ENCODE data around the gene ZNF362.

Gene ZNF362

GRCh38 chr1:33327587-33328325 lies 71.5 kb downstream of the ZNF362 start:
- DNase-seq (ENCODE audit: low spot score) = no peak

GRCh38 chr1:33328817-33329216 lies 72.5 kb downstream of the ZNF362 start:
- DNase-seq (ENCODE audit: low spot score) = no peak

- no peak for DNase-seq (ENCODE audit: low spot score)
Measured at GRCh38 chr1:33329600-33330305, 73.5 kb downstream of the ZNF362 start.

GRCh38 chr1:33330361-33330890 lies 74.1 kb downstream of the ZNF362 start:
- DNase-seq (ENCODE audit: low spot score) = no peak

- DNase-seq (ENCODE audit: low spot score) = no peak
Measured at GRCh38 chr1:33330906-33331305, 74.6 kb downstream of the ZNF362 start.

GRCh38 chr1:33331444-33332356 lies 75.4 kb downstream of the ZNF362 start:
- no peak for DNase-seq (ENCODE audit: low spot score)

GRCh38 chr1:33332357-33332789 lies 76.1 kb downstream of the ZNF362 start:
- DNase-seq (ENCODE audit: low spot score) = no peak

GRCh38 chr1:33332881-33333280 lies 76.6 kb downstream of the ZNF362 start:
- no peak for DNase-seq (ENCODE audit: low spot score)

- DNase-seq (ENCODE audit: low spot score) = no peak
Measured at GRCh38 chr1:33334081-33334552, 77.8 kb downstream of the ZNF362 start.

GRCh38 chr1:33335020-33335419 lies 78.7 kb downstream of the ZNF362 start:
- no peak for DNase-seq (ENCODE audit: low spot score)

- no peak for DNase-seq (ENCODE audit: low spot score)
Measured at GRCh38 chr1:33336580-33336979, 80.3 kb downstream of the ZNF362 start.

GRCh38 chr1:33337441-33337840 lies 81.1 kb downstream of the ZNF362 start:
- no peak for DNase-seq (ENCODE audit: low spot score)

GRCh38 chr1:33338048-33338439 lies 81.8 kb downstream of the ZNF362 start:
- no peak for DNase-seq (ENCODE audit: low spot score)

- no peak for DNase-seq (ENCODE audit: low spot score)
Measured at GRCh38 chr1:33338440-33339211, 82.3 kb downstream of the ZNF362 start.

- no peak for DNase-seq (ENCODE audit: low spot score)
Measured at GRCh38 chr1:33339413-33339812, 83.1 kb downstream of the ZNF362 start.

GRCh38 chr1:33341190-33341589 lies 84.9 kb downstream of the ZNF362 start:
- no peak for DNase-seq (ENCODE audit: low spot score)

- DNase-seq (ENCODE audit: low spot score) = no peak
Measured at GRCh38 chr1:33342041-33342723, 85.9 kb downstream of the ZNF362 start.

- DNase-seq (ENCODE audit: low spot score) = no peak
Measured at GRCh38 chr1:33343539-33343938, 87.2 kb downstream of the ZNF362 start.

- no peak for DNase-seq (ENCODE audit: low spot score)
Measured at GRCh38 chr1:33344896-33345560, 88.7 kb downstream of the ZNF362 start.

GRCh38 chr1:33346533-33346926 lies 90.2 kb downstream of the ZNF362 start:
- DNase-seq (ENCODE audit: low spot score) = no peak

Data from hematopoietic multipotent progenitor cell treated with erythropoietin and hydrocortisone succinate and interleukin-3 and kit ligand, for 17 days (in vitro differentiated cells).